Activated naive CD8-positive, alpha-beta T cell treated with anti-CD3 and anti-CD28 coated beads, Interleukin-2, amount 50 U/mL, for 16 hours (primary cell): ENCODE measurements around the gene TLE1.
"Not testable (repeated sequence)": the region's sequence is repeated elsewhere in the genome, so short reads cannot be mapped to it uniquely, and the experiment has no call there.

Source experiments
- DNase-seq: peaks from one replicate; pipeline ENCODE4 v3.0.0-alpha.2; 2020; ENCODE audit warnings: low read depth, low spot score

Gene TLE1

GRCh38 chr9:81601639-81602623 is 87.4 kb downstream of the TLE1 start:
- no peak for DNase-seq

- no peak for DNase-seq
Measured at GRCh38 chr9:81600631-81601030, 88.7 kb downstream of the TLE1 start.

- no peak for DNase-seq
Measured at GRCh38 chr9:81599837-81600236, 89.5 kb downstream of the TLE1 start.

GRCh38 chr9:81598811-81599210 is 90.5 kb downstream of the TLE1 start:
- no peak for DNase-seq

- no peak for DNase-seq
Measured at GRCh38 chr9:81598123-81598497, 91.2 kb downstream of the TLE1 start.

GRCh38 chr9:81597419-81598122 is 91.8 kb downstream of the TLE1 start:
- DNase-seq, result no peak

GRCh38 chr9:81596679-81597418 is 92.5 kb downstream of the TLE1 start:
- DNase-seq, result no peak

GRCh38 chr9:81595887-81596543 is 93.3 kb downstream of the TLE1 start:
- DNase-seq, result no peak

- DNase-seq, result not testable (repeated sequence)
Measured at GRCh38 chr9:81595293-81595692, 94.1 kb downstream of the TLE1 start.

- DNase-seq, result no peak
Measured at GRCh38 chr9:81594415-81594814, 94.9 kb downstream of the TLE1 start.

GRCh38 chr9:81592887-81593266 is 96.5 kb downstream of the TLE1 start:
- DNase-seq, result no peak

GRCh38 chr9:81591791-81592190 is 97.6 kb downstream of the TLE1 start:
- DNase-seq, result no peak

GRCh38 chr9:81590688-81591087 is 98.7 kb downstream of the TLE1 start:
- no peak for DNase-seq

- no peak for DNase-seq
Measured at GRCh38 chr9:81589819-81590218, 99.5 kb downstream of the TLE1 start.

- DNase-seq, result no peak
Measured at GRCh38 chr9:81589392-81589791, 100.0 kb downstream of the TLE1 start.

GRCh38 chr9:81588148-81588871 is 101.0 kb downstream of the TLE1 start:
- DNase-seq, result no peak

GRCh38 chr9:81586786-81587185 is 102.6 kb downstream of the TLE1 start:
- DNase-seq, result no peak

- DNase-seq, result no peak
Measured at GRCh38 chr9:81585191-81585763, 104.1 kb downstream of the TLE1 start.

- no peak for DNase-seq
Measured at GRCh38 chr9:81584099-81584498, 105.2 kb downstream of the TLE1 start.

GRCh38 chr9:81581986-81582385 is 107.4 kb downstream of the TLE1 start:
- no peak for DNase-seq

- DNase-seq, result no peak
Measured at GRCh38 chr9:81579381-81579780, 110.0 kb downstream of the TLE1 start.
